ENCODE results near the gene INPP4B. TPM values are rescaled to one million over a fixed set of nuclear protein-coding genes. Genes with fewer than 3 reads are reported as not detected.

The INPP4B gene
- total RNA-seq, 2 donors from 2014 or later, result 10.0 to 14.1 TPM

- Histone ChIP-seq H3K9ac (ENCODE audit: low read depth in 2 of 2, low read length in 2 of 2) (no peak overlapping the region), H3K36me3 (no peaks in the 10 kb centered on the region), H3K27ac (no peak overlapping the region), H3K27me3 (no peaks in the 10 kb centered on the region), H3K4me1 (no peaks in the 10 kb centered on the region), H3K4me3 (no peak overlapping the region), H3K9me3 (no peaks in the 10 kb centered on the region)
- TF ChIP-seq CTCF (IDR thresholded peaks at IDR 0.05), result no peak
- no peak for DNase-seq
- intact Hi-C loops (cut with DNase I), result no loop called here
These were observed 432.6 kb downstream of the INPP4B start for GRCh38 chr4:142413485-142413884.

GRCh38 chr4:142411993-142412392, 434.1 kb downstream of the INPP4B start:
- intact Hi-C loops (cut with DNase I), result no loop called here
- DNase-seq, result no peak
- TF ChIP-seq CTCF (IDR thresholded peaks at IDR 0.05), result no peak
- Histone ChIP-seq H3K27ac (no peak overlapping the region), H3K36me3 (no peaks in the 10 kb centered on the region), H3K4me3 (no peak overlapping the region), H3K9ac (ENCODE audit: low read depth in 2 of 2, low read length in 2 of 2) (no peak overlapping the region), H3K9me3 (no peaks in the 10 kb centered on the region), H3K27me3 (no peaks in the 10 kb centered on the region), H3K4me1 (no peaks in the 10 kb centered on the region)

- no peak overlapping the region for H3K4me3 ChIP-seq
- no peak overlapping the region for H3K9ac ChIP-seq (ENCODE audit: low read depth in 2 of 2, low read length in 2 of 2)
- no peaks in the 10 kb centered on the region for H3K27me3 ChIP-seq
- H3K9me3 ChIP-seq, result no peaks in the 10 kb centered on the region
- intact Hi-C loops (cut with DNase I), result no loop called here
- no peaks in the 10 kb centered on the region for H3K4me1 ChIP-seq
- H3K27ac ChIP-seq, result no peak overlapping the region
- H3K36me3 ChIP-seq, result no peaks in the 10 kb centered on the region
- no peak for TF ChIP-seq CTCF (IDR thresholded peaks at IDR 0.05)
- DNase-seq, result no peak
These were observed 438.1 kb downstream of the INPP4B start for GRCh38 chr4:142408003-142408441.

GRCh38 chr4:142407596-142407995, 438.5 kb downstream of the INPP4B start:
- H3K27me3 ChIP-seq, result no peaks in the 10 kb centered on the region
- H3K4me1 ChIP-seq, result no peaks in the 10 kb centered on the region
- no peaks in the 10 kb centered on the region for H3K9me3 ChIP-seq
- DNase-seq, result no peak
- H3K4me3 ChIP-seq, result no peak overlapping the region
- no peaks in the 10 kb centered on the region for H3K36me3 ChIP-seq
- H3K9ac ChIP-seq (ENCODE audit: low read depth in 2 of 2, low read length in 2 of 2), result no peak overlapping the region
- no peak for TF ChIP-seq CTCF (IDR thresholded peaks at IDR 0.05)
- intact Hi-C loops (cut with DNase I), result no loop called here
- no peak overlapping the region for H3K27ac ChIP-seq

GRCh38 chr4:142406917-142407501, 439.1 kb downstream of the INPP4B start:
- no peak overlapping the region for H3K4me3 ChIP-seq
- H3K4me1 ChIP-seq, result no peaks in the 10 kb centered on the region
- H3K9me3 ChIP-seq, result no peaks in the 10 kb centered on the region
- no peaks in the 10 kb centered on the region for H3K36me3 ChIP-seq
- no peak for DNase-seq
- intact Hi-C loops (cut with DNase I), result no loop called here
- no peaks in the 10 kb centered on the region for H3K27me3 ChIP-seq
- H3K9ac ChIP-seq (ENCODE audit: low read depth in 2 of 2, low read length in 2 of 2), result no peak overlapping the region
- no peak overlapping the region for H3K27ac ChIP-seq
- no peak for TF ChIP-seq CTCF (IDR thresholded peaks at IDR 0.05)

Measured in colonic mucosa (tissue), 4 donors.